ENCODE measurements around the gene SLC2A1. TPM values are rescaled to one million over a fixed set of nuclear protein-coding genes. Genes with fewer than 3 reads are reported as not detected.

SLC2A1 gene
- total and polyA plus RNA-seq, 9 of the 15 experiments (the other 6 are each of a cell fraction or from before 2014, with no cell fraction given) = 12.6 to 153 (median 48.0) TPM

GRCh38 chr1:42957880-42958487 is 684 bp downstream of the SLC2A1 start (continued):
- TF ChIP-seq ZBTB40 (IDR thresholded peaks at IDR 0.05) (no peak), ZBTB40 (CRISPR knock-in tag; IDR thresholded peaks at IDR 0.05) (no peak), FOXA3 (CRISPR knock-in tag; conservative IDR thresholded peaks at IDR 0.05 in 1 of 2, IDR thresholded peaks at IDR 0.05 in 1 of 2) (0 out of 4 replicates have a peak, but pooled peaks of 1 of the 2 experiments have one; percentile 36), CGGBP1 (CRISPR knock-in tag; IDR thresholded peaks at IDR 0.05) (no peak), CTCFL (IDR thresholded peaks at IDR 0.05; ENCODE audit: borderline replicate concordance, insufficient read depth, low read depth, low read length, poor library complexity, severe bottlenecking) (peak; percentile 9), NFYB (IDR thresholded peaks at IDR 0.05; ENCODE audit: extremely low read depth, insufficient read length) (peak; percentile 41), POLR2G (IDR thresholded peaks at IDR 0.05; ENCODE audit: low read depth, low read length) (peak; percentile 83), ETV1 (tag; conservative IDR thresholded peaks at IDR 0.05; ENCODE audit: low read depth) (no peak), RBM34 (IDR thresholded peaks at IDR 0.05; ENCODE audit: borderline replicate concordance, insufficient read depth, low read length) (no peak), BRD4 (IDR thresholded peaks at IDR 0.05) (no peak), PRPF4 (IDR thresholded peaks at IDR 0.05; ENCODE audit: insufficient read depth, low read depth, low read length, poor library complexity, severe bottlenecking) (peak; percentile 30), CSDE1 (IDR thresholded peaks at IDR 0.05) (no peak), NR2C2 (CRISPR knock-in tag; IDR thresholded peaks at IDR 0.05) (no peak), NR2C2 (tag; IDR thresholded peaks at IDR 0.05) (no peak), SAP30 (IDR thresholded peaks at IDR 0.05; ENCODE audit: borderline replicate concordance, insufficient read depth, low read depth, low read length, poor library complexity, severe bottlenecking) (peak; percentile 97)
